GM23338 (cell line): ENCODE measurements around the gene KCNIP1. TPM values are rescaled to one million over a fixed set of nuclear protein-coding genes. Genes with fewer than 3 reads are reported as not detected.

ENCODE experiments used
- ATAC-seq: fragments of 200-7000 bp; cut with Tn5 transposase; 3 replicates; pipeline ENCODE4 v1.9.1; 2020
- DNase-seq: peaks from one replicate; pipeline ENCODE4 v3.0.0-alpha.2; 2015; ENCODE audit warnings: low spot score
- H2AFZ ChIP-seq: fragments of 200-600 bp; sonication (generic); 2 replicates; pipeline ENCODE4 v1.8.0; 2016; ENCODE audit warnings: antibody characterized with exemption, mild to moderate bottlenecking, moderate library complexity
- H3F3A ChIP-seq: fragments of 200-600 bp; sonication (generic); replicated peaks from 2 replicates; pipeline ENCODE4 v1.8.0; 2017; ENCODE audit warnings: antibody characterized with exemption, mixed run types, low read depth
- H3K27ac ChIP-seq: fragments of 200-600 bp; sonication (generic); 2 replicates; pipeline ENCODE4 v1.6.1; 2016; ENCODE audit warnings: low read depth
- H3K27me3 ChIP-seq: fragments of 200-600 bp; sonication (generic); 2 replicates; pipeline ENCODE4 v1.8.0; 2016; ENCODE audit warnings: mild to moderate bottlenecking, mixed run types, moderate library complexity; ENCODE audit not compliant: insufficient read depth
- H3K36me3 ChIP-seq: fragments of 200-600 bp; sonication (generic); 2 replicates; pipeline ENCODE4 v1.8.0; 2016; ENCODE audit warnings: mild to moderate bottlenecking; ENCODE audit not compliant: insufficient read depth
- H3K4me1 ChIP-seq: fragments of 200-600 bp; sonication (generic); 2 replicates; pipeline ENCODE4 v1.8.0; 2016; ENCODE audit warnings: mild to moderate bottlenecking, moderate library complexity; ENCODE audit not compliant: insufficient read depth
- H3K4me2 ChIP-seq: fragments of 200-600 bp; sonication (generic); 2 replicates; pipeline ENCODE4 v1.7.1; 2017; ENCODE audit warnings: mixed run types
- H3K4me3 ChIP-seq: fragments of 200-600 bp; sonication (generic); 2 replicates; pipeline ENCODE4 v1.6.1; 2016; ENCODE audit warnings: mixed run types
- H3K79me2 ChIP-seq: fragments of 200-600 bp; sonication (generic); replicated peaks from 2 replicates; pipeline ENCODE4 v1.8.0; 2017; ENCODE audit warnings: mild to moderate bottlenecking; ENCODE audit not compliant: insufficient read depth
- H3K9me2 ChIP-seq: fragments of 200-600 bp; sonication (generic); 2 replicates; pipeline ENCODE4 v1.8.0; 2017; ENCODE audit not compliant: insufficient read depth
- H4K20me1 ChIP-seq: fragments of 200-600 bp; sonication (generic); replicated peaks from 2 replicates; pipeline ENCODE4 v1.8.0; 2017; ENCODE audit warnings: mild to moderate bottlenecking; ENCODE audit not compliant: insufficient read depth
- H3K27ac Mint-ChIP-seq: 2 replicates; pipeline ENCODE4 v1.8.0; 2020; ENCODE audit warnings: inconsistent platforms, mild to moderate bottlenecking, moderate library complexity, mixed read lengths
- H3K27me3 Mint-ChIP-seq: 3 replicates; pipeline ENCODE4 v1.8.0; 2022; ENCODE audit warnings: low read depth, mild to moderate bottlenecking, moderate library complexity, mixed read lengths, inconsistent platforms; ENCODE audit not compliant: insufficient read depth, poor library complexity
- H3K36me3 Mint-ChIP-seq: 3 replicates; pipeline ENCODE4 v1.8.0; 2021; ENCODE audit warnings: low read depth, mild to moderate bottlenecking, inconsistent platforms, moderate library complexity, mixed read lengths
- H3K4me1 Mint-ChIP-seq: 3 replicates; pipeline ENCODE4 v1.8.0; 2020; ENCODE audit warnings: mild to moderate bottlenecking, inconsistent platforms, mixed read lengths
- H3K4me3 Mint-ChIP-seq: 3 replicates; pipeline ENCODE4 v1.8.0; 2021; ENCODE audit warnings: moderate library complexity, mild to moderate bottlenecking, inconsistent platforms, mixed read lengths
- H3K9me3 Mint-ChIP-seq: 3 replicates; pipeline ENCODE4 v1.8.0; 2020; ENCODE audit warnings: moderate library complexity, mild to moderate bottlenecking, inconsistent platforms, mixed read lengths
- EZH2phosphoT487 ChIP-seq: fragments of 200-600 bp; sonication (generic); IDR thresholded peaks from one replicate; pipeline ENCODE4 v1.8.1; 2018; ENCODE audit warnings: antibody characterized with exemption; ENCODE audit not compliant: unreplicated experiment
- JUNB ChIP-seq: IDR thresholded peaks from one replicate; pipeline ENCODE4 v1.6.1; 2016; ENCODE audit warnings: antibody characterized with exemption; ENCODE audit not compliant: unreplicated experiment
- NANOG ChIP-seq: IDR thresholded peaks from 2 replicates; pipeline ENCODE4 v1.6.1; 2016; ENCODE audit warnings: antibody characterized with exemption, borderline replicate concordance
- POLR2AphosphoS5 ChIP-seq: IDR thresholded peaks from 2 replicates; pipeline ENCODE4 v1.6.1; 2016; ENCODE audit warnings: antibody characterized with exemption, low read depth
- REST ChIP-seq: IDR thresholded peaks from one replicate; pipeline ENCODE4 v1.6.1; 2018; ENCODE audit warnings: antibody characterized with exemption; ENCODE audit not compliant: unreplicated experiment
- ZNF462 ChIP-seq: fragments of 250-450 bp; sonication (Bioruptor Pico); IDR thresholded peaks from 2 replicates; pipeline ENCODE4 v1.5.0; 2020; ENCODE audit warnings: mild to moderate bottlenecking, moderate library complexity
- polyA plus RNA-seq: library from polyadenylated mRNA; unstranded; fragments of >200 nt; fragmentation: Nextera tagmentation; extraction: Ambion mirVana; gene quantifications from 2 replicates; pipeline ENCODE4 v1.2.1, GENCODE V29; 2016
- total RNA-seq: library from RNA; depleted of rRNA; stranded (reverse); fragments of >200 nt; shearing (Covaris generic); gene quantifications from 2 replicates; pipeline ENCODE4 v1.2.3, GENCODE V29; 2014

KCNIP1 gene
- total and polyA plus RNA-seq, 2 experiments from 2014 or later: 0.31 to 0.87 TPM

- TF ChIP-seq ZNF462 (CRISPR knock-in tag) (no peak), EZH2phosphoT487 (no peak), NANOG (no peak), REST (no peak), JUNB (no peak), POLR2AphosphoS5 (no peak)
Observed at GRCh38 chr5:170477906-170478305, 25.9 kb upstream of the KCNIP1 start (continued).

- Histone ChIP-seq H2AFZ (no peak overlapping the region), H3K4me1 (peaks cover 17% of the 10 kb centered on the region), H3K27ac (no peak overlapping the region), H3K79me2 (no peaks in the 10 kb centered on the region), H3K27me3 (no peaks in the 10 kb centered on the region), H3F3A (no peaks in the 10 kb centered on the region), H3K9me2 (no peaks in the 10 kb centered on the region), H3K4me3 (no peak overlapping the region), H3K4me2 (no peak overlapping the region), H4K20me1 (no peaks in the 10 kb centered on the region), H3K36me3 (no peaks in the 10 kb centered on the region)
- no peaks in the 10 kb centered on the region for H3K27me3 Mint-ChIP-seq
- no peak for DNase-seq
- H3K4me3 Mint-ChIP-seq: no peak overlapping the region
- H3K36me3 Mint-ChIP-seq: no peaks in the 10 kb centered on the region
- H3K4me1 Mint-ChIP-seq: peaks cover 19% of the 10 kb centered on the region
- no peak for ATAC-seq
- H3K27ac Mint-ChIP-seq: no peak overlapping the region
- no peaks in the 10 kb centered on the region for H3K9me3 Mint-ChIP-seq
- no peak for TF ChIP-seq ZNF462 (CRISPR knock-in tag)
Observed at GRCh38 chr5:170478306-170478705, 25.5 kb upstream of the KCNIP1 start.
